C4-2B (cell line): Measurements from ENCODE around the gene SEMA4D.

ENCODE experiments used
- ZFX ChIP-seq: fragments of 450-650 bp; IDR thresholded peaks from 2 replicates; pipeline ENCODE4 v1.6.1; 2017
- TF ChIP-seq, protein P1 (sequence below): fragments of 450-650 bp; conservative IDR thresholded peaks from 2 replicates; pipeline ENCODE4 v1.5.1; 2017; ENCODE audit warnings: mild to moderate bottlenecking

DNA sequence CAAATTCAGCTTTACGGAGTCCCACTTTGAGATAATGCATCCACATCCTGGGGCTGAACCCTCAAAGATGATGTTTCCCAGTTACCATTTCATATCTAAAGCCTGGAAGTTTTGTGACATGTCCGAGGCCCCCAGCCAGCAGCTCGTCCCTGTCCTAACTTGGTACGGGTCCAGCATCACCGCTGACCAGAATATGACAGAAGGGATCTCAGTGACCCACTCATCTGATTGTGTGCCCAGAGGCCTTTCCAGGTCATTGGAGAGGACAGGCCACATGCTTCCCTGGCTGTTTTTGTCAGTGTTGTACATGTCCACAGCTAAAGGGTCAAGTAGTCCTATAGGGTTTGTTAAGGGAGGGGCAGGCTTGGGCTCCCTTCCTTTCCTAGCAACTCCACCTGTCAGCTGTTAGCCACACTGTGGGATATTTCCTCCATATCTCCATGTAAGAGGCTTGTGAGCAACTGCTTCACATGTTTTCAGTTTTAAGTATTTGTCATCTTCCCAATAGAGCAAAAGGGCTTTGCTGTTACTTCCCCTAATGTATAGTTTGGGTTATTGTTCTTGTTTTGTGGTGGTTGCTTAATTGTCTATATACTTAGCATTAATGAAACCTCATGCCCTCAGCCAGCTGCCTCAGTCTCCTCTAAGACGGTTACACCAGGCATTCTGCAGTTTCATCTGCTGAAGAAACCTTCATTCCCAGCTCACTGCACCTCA, 146.2 kb downstream of the SEMA4D start:
- TF ChIP-seq, protein P1, sequence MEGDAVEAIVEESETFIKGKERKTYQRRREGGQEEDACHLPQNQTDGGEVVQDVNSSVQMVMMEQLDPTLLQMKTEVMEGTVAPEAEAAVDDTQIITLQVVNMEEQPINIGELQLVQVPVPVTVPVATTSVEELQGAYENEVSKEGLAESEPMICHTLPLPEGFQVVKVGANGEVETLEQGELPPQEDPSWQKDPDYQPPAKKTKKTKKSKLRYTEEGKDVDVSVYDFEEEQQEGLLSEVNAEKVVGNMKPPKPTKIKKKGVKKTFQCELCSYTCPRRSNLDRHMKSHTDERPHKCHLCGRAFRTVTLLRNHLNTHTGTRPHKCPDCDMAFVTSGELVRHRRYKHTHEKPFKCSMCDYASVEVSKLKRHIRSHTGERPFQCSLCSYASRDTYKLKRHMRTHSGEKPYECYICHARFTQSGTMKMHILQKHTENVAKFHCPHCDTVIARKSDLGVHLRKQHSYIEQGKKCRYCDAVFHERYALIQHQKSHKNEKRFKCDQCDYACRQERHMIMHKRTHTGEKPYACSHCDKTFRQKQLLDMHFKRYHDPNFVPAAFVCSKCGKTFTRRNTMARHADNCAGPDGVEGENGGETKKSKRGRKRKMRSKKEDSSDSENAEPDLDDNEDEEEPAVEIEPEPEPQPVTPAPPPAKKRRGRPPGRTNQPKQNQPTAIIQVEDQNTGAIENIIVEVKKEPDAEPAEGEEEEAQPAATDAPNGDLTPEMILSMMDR: no peak
- TF ChIP-seq ZFX: no peak
